ENCODE data around the gene TCEA3. TPM values are rescaled to one million over a fixed set of nuclear protein-coding genes. Genes with fewer than 3 reads are reported as not detected.

Gene TCEA3
- total RNA-seq, 4 donors from 2014 or later, result 20.6 to 70.9 (median 27.8) TPM

DNA sequence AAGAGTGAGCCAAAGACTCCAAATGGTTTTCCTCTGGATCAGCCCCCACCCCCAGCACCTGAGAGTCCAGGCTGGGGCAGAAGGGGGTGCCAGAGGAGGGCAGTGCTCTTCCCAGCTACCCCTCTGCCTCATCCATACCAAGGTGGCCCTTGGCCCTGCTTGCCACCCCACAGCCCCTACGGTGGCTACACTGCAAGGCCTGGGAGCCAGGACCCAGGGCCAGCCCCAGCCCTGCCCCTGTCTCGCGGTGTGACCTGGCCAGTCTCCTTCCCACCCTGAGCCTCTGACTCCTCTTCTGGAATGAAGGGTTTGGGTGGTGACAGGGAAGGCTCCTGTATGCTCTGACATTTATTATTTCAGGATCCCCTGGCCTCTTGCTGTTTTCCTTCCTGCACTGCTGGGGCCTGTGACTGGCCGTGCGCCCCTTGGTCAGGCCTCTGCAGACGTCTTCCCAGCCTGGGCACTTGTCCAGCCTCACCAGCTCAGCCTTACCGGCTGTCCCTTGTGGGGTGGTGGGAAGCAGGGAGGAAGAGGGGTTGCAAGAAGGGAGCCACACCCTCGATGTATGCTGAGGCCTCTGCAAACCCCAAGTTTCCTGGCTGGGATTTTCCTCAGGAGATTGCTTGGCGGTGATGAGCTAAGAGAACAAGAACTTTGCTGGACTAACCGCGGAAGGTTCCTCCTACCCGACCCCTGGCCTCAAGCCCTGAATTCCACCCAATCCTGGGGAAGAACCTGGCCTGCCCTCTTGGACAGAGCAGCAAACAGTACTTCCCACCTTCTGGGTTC, 45.9 kb upstream of the TCEA3 start:
- TF ChIP-seq POLR2A (IDR thresholded peaks at IDR 0.05) (no peak), CTCF (IDR thresholded peaks at IDR 0.05) (no peak)
- H3K27ac ChIP-seq, result peak overlapping the region; percentile 7 to 69

GRCh38 chr1:23469372-23469982, 44.9 kb upstream of the TCEA3 start:
- intact Hi-C loops (cut with DNase I; ENCODE audit: low total_unique reads), result no loop called here
- no peak overlapping the region for H3K27ac ChIP-seq
- H3K9me3 ChIP-seq, result no peaks in the 10 kb centered on the region
- no peak for DNase-seq
- H3K4me3 ChIP-seq, result no peak overlapping the region
- TF ChIP-seq CTCF (IDR thresholded peaks at IDR 0.05) (no peak), POLR2A (IDR thresholded peaks at IDR 0.05) (no peak)
- H3K27me3 ChIP-seq, result no peaks in the 10 kb centered on the region
- peaks cover 0 to 8% of the 10 kb centered on the region in 2 donors for H3K4me1 ChIP-seq
- no peaks in the 10 kb centered on the region for H3K36me3 ChIP-seq

More for the DNA sequence above, 45.9 kb upstream of the TCEA3 start:
- H3K36me3 ChIP-seq, result no peaks in the 10 kb centered on the region
- peak; percentile 46 to 62 for DNase-seq
- H3K9me3 ChIP-seq, result no peaks in the 10 kb centered on the region
- no peaks in the 10 kb centered on the region for H3K27me3 ChIP-seq
- peaks cover 0 to 8% of the 10 kb centered on the region in 2 donors for H3K4me1 ChIP-seq
- H3K4me3 ChIP-seq, result no peak overlapping the region
- intact Hi-C loops (cut with DNase I; ENCODE audit: low total_unique reads), result no loop called here

DNA sequence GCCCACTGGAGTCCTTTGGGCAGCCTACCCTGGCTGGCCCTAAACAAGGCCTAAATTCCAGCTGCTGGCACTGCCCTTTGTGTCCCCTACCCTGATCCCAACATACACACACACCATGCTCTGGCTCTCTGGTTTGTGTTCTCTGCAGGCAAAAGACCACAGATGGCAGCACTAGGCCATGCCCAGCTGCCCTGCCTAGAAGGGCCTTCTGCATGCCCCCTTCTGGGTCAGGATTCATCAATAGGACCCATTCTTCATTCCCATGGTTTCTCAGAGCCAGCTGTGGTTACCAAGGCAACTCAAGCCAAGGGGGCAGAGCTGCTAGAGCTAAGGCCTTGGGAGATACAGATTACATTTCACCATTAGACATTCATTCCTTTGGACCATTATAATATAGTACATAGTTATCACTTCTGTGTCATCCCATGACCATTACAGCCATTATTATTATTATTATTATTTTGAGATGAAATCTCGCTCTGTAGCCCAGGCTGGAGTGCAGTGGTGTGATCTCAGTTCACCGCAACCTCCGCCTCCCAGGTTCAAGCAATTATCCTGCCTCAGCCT, 42.0 kb upstream of the TCEA3 start:
- Histone ChIP-seq H3K9me3 (no peaks in the 10 kb centered on the region), H3K4me3 (no peak overlapping the region), H3K36me3 (no peaks in the 10 kb centered on the region), H3K27me3 (no peaks in the 10 kb centered on the region), H3K4me1 (peaks cover 0 to 8% of the 10 kb centered on the region in 2 donors), H3K27ac (no peak overlapping the region)
- intact Hi-C loops (cut with DNase I; ENCODE audit: low total_unique reads), result no loop called here
- TF ChIP-seq POLR2A (IDR thresholded peaks at IDR 0.05) (no peak), CTCF (IDR thresholded peaks at IDR 0.05) (no peak)
- no peak for DNase-seq

DNA sequence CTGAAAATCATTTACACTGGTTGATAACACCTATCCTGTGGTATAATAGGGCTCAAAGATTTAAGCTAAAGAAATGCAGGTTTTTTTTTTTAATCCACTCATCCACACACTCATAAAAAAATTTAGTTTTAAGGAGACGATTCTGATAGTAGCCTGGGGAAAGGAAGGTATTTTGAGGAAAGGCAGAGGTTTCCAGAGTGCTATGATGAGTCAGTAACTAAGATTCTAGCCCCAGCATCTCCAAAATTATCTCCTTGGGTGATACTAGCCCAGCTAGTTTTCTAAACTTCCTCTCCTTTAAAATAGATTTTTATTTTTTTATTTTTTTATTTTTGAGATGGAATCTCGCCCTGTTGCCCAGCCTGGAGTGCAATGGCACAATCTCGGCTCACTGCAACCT, 38.7 kb upstream of the TCEA3 start:
- H3K9me3 ChIP-seq, result no peaks in the 10 kb centered on the region
- no peaks in the 10 kb centered on the region for H3K36me3 ChIP-seq
- no peaks in the 10 kb centered on the region for H3K4me1 ChIP-seq
- H3K4me3 ChIP-seq, result no peak overlapping the region
- no peak for DNase-seq
- intact Hi-C loops (cut with DNase I; ENCODE audit: low total_unique reads), result no loop called here
- TF ChIP-seq POLR2A (IDR thresholded peaks at IDR 0.05) (no peak), CTCF (IDR thresholded peaks at IDR 0.05) (no peak)
- no peak overlapping the region for H3K27ac ChIP-seq
- no peaks in the 10 kb centered on the region for H3K27me3 ChIP-seq

DNA sequence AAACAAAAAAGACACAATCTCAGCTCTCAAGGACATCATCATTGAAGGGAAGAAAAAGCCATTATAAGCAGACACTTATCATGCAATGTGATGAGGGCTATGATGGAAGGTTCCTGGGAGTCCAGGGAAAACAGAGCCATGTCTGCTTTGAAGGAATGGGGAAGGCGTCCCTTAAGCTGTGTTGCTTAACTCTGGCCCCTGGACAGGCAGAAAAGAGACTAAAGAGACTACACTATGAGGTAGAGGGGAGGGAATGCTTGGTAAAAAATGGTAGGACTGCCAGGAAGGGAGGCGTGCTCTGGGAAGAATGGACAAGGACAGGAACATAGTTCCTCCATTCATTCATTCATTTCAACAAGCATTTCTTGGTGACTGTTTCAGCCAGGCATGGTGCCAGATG, 38.2 kb upstream of the TCEA3 start:
- Histone ChIP-seq H3K4me1 (no peaks in the 10 kb centered on the region), H3K4me3 (no peak overlapping the region), H3K9me3 (no peaks in the 10 kb centered on the region), H3K27ac (no peak overlapping the region), H3K27me3 (no peaks in the 10 kb centered on the region), H3K36me3 (no peaks in the 10 kb centered on the region)
- intact Hi-C loops (cut with DNase I; ENCODE audit: low total_unique reads), result no loop called here
- TF ChIP-seq POLR2A (IDR thresholded peaks at IDR 0.05) (no peak), CTCF (IDR thresholded peaks at IDR 0.05) (no peak)
- no peak for DNase-seq

All from uterus (tissue), 4 donors.